GM12878 (cell line): ENCODE results near the gene AMPH. TPM values are rescaled to one million over a fixed set of nuclear protein-coding genes. Genes with fewer than 3 reads are reported as not detected.

ENCODE experiments used
- ATAC-seq: fragments of 200-7000 bp; cut with Tn5 transposase; 3 replicates; pipeline ENCODE4 v1.9.1; 2020; ENCODE audit warnings: mild to moderate bottlenecking, moderate library complexity
- BruUV-seq: library from RNA; stranded (reverse); fragments of 400-500 nt; replicated peaks from 2 replicates; lab custom pipeline; 2021; lab: Mats Ljungman, UMichigan
- CTCF ChIA-PET: fragments of 300-600 bp; sonication (Branson Sonifier 250); formaldehyde crosslinking; extraction: SDS; loops from one replicate; lab custom pipeline; 2021; ENCODE audit warnings: inconsistent platforms; lab: Yijun Ruan, JAX
- POLR2A ChIA-PET: fragments of 350-600 bp; formaldehyde crosslinking; extraction: SDS; loops from one replicate; lab custom pipeline; 2021; ENCODE audit warnings: inconsistent platforms; lab: Charles Lee
- RAD21 ChIA-PET: fragments of 300-600 bp; sonication (Branson Sonifier 250); formaldehyde crosslinking; loops from one replicate; lab custom pipeline; 2023; ENCODE audit warnings: antibody characterized with exemption; ENCODE audit not compliant: unreplicated experiment; lab: Charles Lee
- SMC1A ChIA-PET: fragments of 300-600 bp; sonication (Branson Sonifier 250); formaldehyde crosslinking; loops from one replicate; lab custom pipeline; 2023; ENCODE audit not compliant: unreplicated experiment, uncharacterized antibody; lab: Charles Lee
- DNase-seq: peaks from one replicate; pipeline ENCODE4 v3.0.0-alpha.2; 2011; ENCODE audit warnings: low read depth, low spot score
- FAIRE-seq: peaks from 3 replicates; lab custom pipeline; 2011; peaks lifted over from hg19 to GRCh38; lab: Jason Lieb, UNC
- H2AFZ ChIP-seq: 2 replicates; pipeline ENCODE4 v1.6.0; 2011; ENCODE audit warnings: low read depth, low read length, control low read depth; ENCODE audit not compliant: control insufficient read depth
- H3K27ac ChIP-seq: 2 replicates; pipeline ENCODE4 v1.5.1; 2011; ENCODE audit warnings: control low read depth; ENCODE audit not compliant: control insufficient read depth, insufficient read depth
- H3K27me3 ChIP-seq, 2 experiments: replicated peaks in 1 of 2; 2 replicates each; pipeline versions ENCODE4 v1.6.0 to v1.6.1; 2011; ENCODE audit warnings: low read length in 1 of 2; ENCODE audit not compliant: control insufficient read depth in 2 of 2, insufficient read depth in 2 of 2
- H3K36me3 ChIP-seq, 2 experiments: 2 replicates each; pipeline ENCODE4 v1.5.1; 2011; ENCODE audit warnings: low read length in 1 of 2; ENCODE audit not compliant: control insufficient read depth in 2 of 2, insufficient read depth in 2 of 2
- H3K4me1 ChIP-seq: 2 replicates; pipeline ENCODE4 v1.6.1; 2011; ENCODE audit warnings: mild to moderate bottlenecking, low read length, moderate library complexity, mixed read lengths; ENCODE audit not compliant: control insufficient read depth, insufficient read depth
- H3K4me2 ChIP-seq: 2 replicates; pipeline ENCODE4 v1.6.0; 2011; ENCODE audit warnings: control low read depth; ENCODE audit not compliant: control insufficient read depth, insufficient read depth
- H3K4me3 ChIP-seq: fragments of 200-600 bp; sonication (generic); 2 replicates; pipeline ENCODE4 v1.5.1; 2016
- H3K79me2 ChIP-seq: 2 replicates; pipeline ENCODE4 v1.6.0; 2011; ENCODE audit warnings: low read length; ENCODE audit not compliant: control insufficient read depth, insufficient read depth
- H3K9ac ChIP-seq: 2 replicates; pipeline ENCODE4 v1.8.0; 2011; ENCODE audit warnings: low read length, control low read depth, mixed read lengths; ENCODE audit not compliant: control insufficient read depth, insufficient read depth
- H3K9me3 ChIP-seq: replicated peaks from 3 replicates; pipeline ENCODE4 v1.5.1; 2011; ENCODE audit warnings: mild to moderate bottlenecking, low read length; ENCODE audit not compliant: control insufficient read depth, insufficient read depth
- H4K20me1 ChIP-seq: 2 replicates; pipeline ENCODE4 v1.6.0; 2011; ENCODE audit not compliant: control insufficient read depth, insufficient read depth
- CREB1 ChIP-seq: IDR thresholded peaks from 2 replicates; pipeline ENCODE4 v1.6.1; 2012; ENCODE audit warnings: low read depth, mild to moderate bottlenecking, inconsistent platforms
- FOXK2 ChIP-seq: fragments of 450-650 bp; IDR thresholded peaks from 2 replicates; pipeline ENCODE4 v1.6.1; 2017; ENCODE audit warnings: mild to moderate bottlenecking, moderate library complexity
- IRF4 ChIP-seq: IDR thresholded peaks from 2 replicates; pipeline ENCODE4 v1.6.1; 2011; ENCODE audit warnings: low read depth, low read length
- NFXL1 ChIP-seq: fragments of 450-650 bp; IDR thresholded peaks from 2 replicates; pipeline ENCODE4 v1.6.1; 2017; ENCODE audit warnings: antibody characterized with exemption, mild to moderate bottlenecking, borderline replicate concordance
- POLR2AphosphoS2 ChIP-seq: IDR thresholded peaks from 2 replicates; pipeline ENCODE4 v1.6.1; 2011; ENCODE audit warnings: low read depth, mild to moderate bottlenecking, low read length, improper control_type of control experiment, moderate library complexity
- SMAD1 ChIP-seq: fragments of 450-650 bp; IDR thresholded peaks from 2 replicates; pipeline ENCODE4 v1.6.1; 2018; ENCODE audit warnings: mild to moderate bottlenecking, low read depth; ENCODE audit not compliant: partially characterized antibody
- ZBTB40 ChIP-seq: fragments of 450-650 bp; IDR thresholded peaks from 2 replicates; pipeline ENCODE4 v1.6.1; 2016; ENCODE audit warnings: mild to moderate bottlenecking, moderate library complexity, borderline replicate concordance
- WGBS: methylation state at CpG from one replicate; pipeline ENCODE4 v1.1.6; 2016; ENCODE audit warnings: low lambda C conversion rate; ENCODE audit not compliant: insufficient replicate concordance, insufficient coverage; ENCODE audit errors: missing lambda C conversion rate; 5-methylcytosine and 5-hydroxymethylcytosine counted together
- in situ Hi-C: fragments of 300-500 bp; cut with MboI; formaldehyde crosslinking; loops from 9 replicates; pipeline ENCODE4 v1.14.3; 2018; ENCODE audit warnings: mixed read lengths
- intact Hi-C: fragments of 100-400 bp; cut with micrococcal nuclease; formaldehyde crosslinking; loops from one replicate; pipeline ENCODE4 v1.14.2; 2022; ENCODE audit not compliant: unreplicated experiment
- polyA plus RNA-seq, 11 experiments: library from polyadenylated mRNA; depleted of rRNA in 4 of 11; unstranded in 6 of 11; stranded (reverse) in 5 of 11; fragments of >200 nt; fragmentation: Nextera tagmentation in 4 of 11; fragmentation: Illumina TruSeq in 1 of 11; extraction: Ambion mirVana in 4 of 11; extraction: Trizol in 1 of 11; gene quantifications; 1 replicate in 1 of 11; 2 replicates in 10 of 11; pipeline versions ENCODE4 v1.2.1 to v1.2.3, GENCODE V29; 2011 to 2016; ENCODE audit warnings: inconsistent platforms in 2 of 11, missing spikeins in 2 of 11, low read depth in 1 of 11
- total RNA-seq, 4 experiments: library from RNA; depleted of rRNA in 3 of 4; stranded (reverse); fragments of >200 nt in 3 of 4; fragmentation: Illumina TruSeq in 1 of 4; extraction: Trizol in 1 of 4; gene quantifications; 2 replicates each; pipeline versions ENCODE4 v1.2.1 to v1.2.3, GENCODE V29; 2013 to 2021
- TF ChIP-seq, protein P1 (sequence below): fragments of 450-650 bp; formaldehyde crosslinking; IDR thresholded peaks from 2 replicates; pipeline ENCODE4 v1.4.0; 2022; ENCODE audit warnings: mild to moderate bottlenecking, moderate library complexity

AMPH gene
- total and polyA plus RNA-seq, 10 of the 15 experiments (the other 5 are each of a cell fraction or from before 2014, with no cell fraction given): 0.03 to 0.24 (median 0.08) TPM; not detected in 2

- in situ Hi-C loops (loop anchor here (10.0 kb wide), 1 partner anchor 1105 kb away; no protein-coding TSS in a partner anchor), intact Hi-C loops (no loop called here)
- ATAC-seq (no peak), FAIRE-seq (no peak), DNase-seq (no peak)
- RAD21 ChIA-PET: no interaction called here
- Histone ChIP-seq H3K4me2 (no peak overlapping the region), H3K79me2 (no peaks in the 10 kb centered on the region), H3K9me3 (no peaks in the 10 kb centered on the region), H4K20me1 (no peaks in the 10 kb centered on the region), H3K36me3 (no peaks in the 10 kb centered on the region), H3K4me3 (no peak overlapping the region), H3K27me3 (no peaks in the 10 kb centered on the region), H3K27ac (no peak overlapping the region), H3K4me1 (no peaks in the 10 kb centered on the region), H2AFZ (no peak overlapping the region), H3K9ac (no peak overlapping the region)
- SMC1A ChIA-PET: interaction anchor here (0.8 to 2.0 kb wide), 3 partner anchors 10 to 40 kb away, joined by 3 to 10 read pairs (median 4); no protein-coding TSS in a partner anchor
- no TSS peak for BruUV-seq
- POLR2A ChIA-PET: no interaction called here
- no peak for TF ChIP-seq FOXK2
- TF ChIP-seq POLR2AphosphoS2: no peak
- TF ChIP-seq SMAD1: no peak
- TF ChIP-seq, protein P1, sequence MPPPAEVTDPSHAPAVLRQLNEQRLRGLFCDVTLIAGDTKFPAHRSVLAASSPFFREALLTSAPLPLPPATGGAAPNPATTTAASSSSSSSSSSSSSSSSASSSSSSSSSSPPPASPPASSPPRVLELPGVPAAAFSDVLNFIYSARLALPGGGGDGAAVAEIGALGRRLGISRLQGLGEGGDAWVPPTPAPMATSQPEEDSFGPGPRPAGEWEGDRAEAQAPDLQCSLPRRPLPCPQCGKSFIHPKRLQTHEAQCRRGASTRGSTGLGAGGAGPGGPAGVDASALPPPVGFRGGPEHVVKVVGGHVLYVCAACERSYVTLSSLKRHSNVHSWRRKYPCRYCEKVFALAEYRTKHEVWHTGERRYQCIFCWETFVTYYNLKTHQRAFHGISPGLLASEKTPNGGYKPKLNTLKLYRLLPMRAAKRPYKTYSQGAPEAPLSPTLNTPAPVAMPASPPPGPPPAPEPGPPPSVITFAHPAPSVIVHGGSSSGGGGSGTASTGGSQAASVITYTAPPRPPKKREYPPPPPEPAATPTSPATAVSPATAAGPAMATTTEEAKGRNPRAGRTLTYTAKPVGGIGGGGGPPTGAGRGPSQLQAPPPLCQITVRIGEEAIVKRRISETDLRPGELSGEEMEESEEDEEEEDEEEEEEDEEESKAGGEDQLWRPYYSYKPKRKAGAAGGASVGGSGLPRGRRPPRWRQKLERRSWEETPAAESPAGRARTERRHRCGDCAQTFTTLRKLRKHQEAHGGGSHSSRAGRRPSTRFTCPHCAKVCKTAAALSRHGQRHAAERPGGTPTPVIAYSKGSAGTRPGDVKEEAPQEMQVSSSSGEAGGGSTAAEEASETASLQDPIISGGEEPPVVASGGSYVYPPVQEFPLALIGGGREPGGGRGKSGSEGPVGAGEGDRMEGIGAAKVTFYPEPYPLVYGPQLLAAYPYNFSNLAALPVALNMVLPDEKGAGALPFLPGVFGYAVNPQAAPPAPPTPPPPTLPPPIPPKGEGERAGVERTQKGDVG: no peak
- no peak for TF ChIP-seq IRF4
- TF ChIP-seq ZBTB40: no peak
- no peak for TF ChIP-seq NFXL1
- TF ChIP-seq CREB1: no peak
- 76% methylated on average over 6 of the region's 6 CpGs for WGBS
- CTCF ChIA-PET: interaction anchor here (0.9 to 4.1 kb wide), 3 partner anchors 11 to 251 kb away, joined by 3 to 19 read pairs (median 3); no protein-coding TSS in a partner anchor
Observed at GRCh38 chr7:38409531-38409930, 221.6 kb downstream of the AMPH start.
